Trophoblast cell (in vitro differentiated cells and primary cell): ENCODE measurements around the gene IGFBP2.
A peak's percentile ranks its signal among the peaks of the same experiment; 100 is the strongest.

ENCODE experiments used
- DNase-seq, 2 donors: peaks; one replicate each; pipeline ENCODE4 v3.0.0-alpha.2; 2016
- H2AFZ ChIP-seq: 2 replicates; pipeline ENCODE4 v1.6.1; 2013; ENCODE audit warnings: low read length, moderate library complexity, mild to moderate bottlenecking; ENCODE audit not compliant: insufficient read depth, poor library complexity
- H2AK5ac ChIP-seq: 2 replicates; pipeline ENCODE4 v1.6.1; 2013; ENCODE audit warnings: mild to moderate bottlenecking, low read length
- H2BK120ac ChIP-seq: 2 replicates; pipeline ENCODE4 v1.6.1; 2013; ENCODE audit warnings: low read length, mild to moderate bottlenecking, moderate library complexity; ENCODE audit not compliant: insufficient read depth, poor library complexity
- H2BK12ac ChIP-seq: 2 replicates; pipeline ENCODE4 v1.6.1; 2013; ENCODE audit warnings: mild to moderate bottlenecking, low read length, moderate library complexity
- H2BK5ac ChIP-seq: 2 replicates; pipeline ENCODE4 v1.6.1; 2013; ENCODE audit warnings: low read length, low read depth, moderate library complexity, mild to moderate bottlenecking; ENCODE audit not compliant: poor library complexity
- H3K14ac ChIP-seq: 2 replicates; pipeline ENCODE4 v1.6.1; 2013; ENCODE audit warnings: mild to moderate bottlenecking, low read length
- H3K18ac ChIP-seq: 2 replicates; pipeline ENCODE4 v1.6.1; 2013; ENCODE audit warnings: mild to moderate bottlenecking, low read length
- H3K23ac ChIP-seq: 2 replicates; pipeline ENCODE4 v1.6.1; 2013; ENCODE audit warnings: low read length
- H3K27ac ChIP-seq: 2 replicates; pipeline ENCODE4 v1.5.1; 2013; ENCODE audit warnings: low read depth, mild to moderate bottlenecking, inconsistent platforms, low read length, moderate library complexity
- H3K27me3 ChIP-seq: 2 replicates; pipeline ENCODE4 v1.6.1; 2013; ENCODE audit warnings: inconsistent platforms, mild to moderate bottlenecking, low read length, moderate library complexity; ENCODE audit not compliant: insufficient read depth
- H3K36me3 ChIP-seq, 2 experiments: 1 replicate in 1 of 2; 2 replicates in 1 of 2; pipeline ENCODE4 v1.6.1; 2013; ENCODE audit warnings: low read length in 2 of 2, mild to moderate bottlenecking in 2 of 2, moderate library complexity in 1 of 2; ENCODE audit not compliant: insufficient read depth in 2 of 2, control insufficient read depth in 1 of 2
- H3K4ac ChIP-seq: 2 replicates; pipeline ENCODE4 v1.6.1; 2013; ENCODE audit warnings: low read depth, mild to moderate bottlenecking, low read length, moderate library complexity
- H3K4me1 ChIP-seq, 2 experiments: 1 replicate in 1 of 2; 2 replicates in 1 of 2; pipeline ENCODE4 v1.6.1; 2013; ENCODE audit warnings: low read length in 2 of 2, mild to moderate bottlenecking in 2 of 2, moderate library complexity in 1 of 2; ENCODE audit not compliant: insufficient read depth in 2 of 2, control insufficient read depth in 1 of 2
- H3K4me2 ChIP-seq: 2 replicates; pipeline ENCODE4 v1.6.1; 2013; ENCODE audit warnings: inconsistent platforms, mild to moderate bottlenecking, low read length, moderate library complexity
- H3K4me3 ChIP-seq: 2 replicates; pipeline ENCODE4 v1.5.1; 2013; ENCODE audit warnings: mild to moderate bottlenecking, low read depth, low read length, inconsistent platforms
- H3K79me1 ChIP-seq: one replicate; pipeline ENCODE4 v1.6.1; 2013; ENCODE audit warnings: low read length
- H3K79me2 ChIP-seq: 2 replicates; pipeline ENCODE4 v1.6.1; 2013; ENCODE audit warnings: low read length, mild to moderate bottlenecking; ENCODE audit not compliant: control insufficient read depth, insufficient read depth, poor library complexity
- H3K9ac ChIP-seq: 2 replicates; pipeline ENCODE4 v1.6.1; 2013; ENCODE audit warnings: mild to moderate bottlenecking, low read length
- H3K9me3 ChIP-seq: 2 replicates; pipeline ENCODE4 v1.6.1; 2013; ENCODE audit warnings: low read depth, mild to moderate bottlenecking, control low read depth, inconsistent platforms, low read length; ENCODE audit not compliant: insufficient read depth
- H4K12ac ChIP-seq: 2 replicates; pipeline ENCODE4 v1.6.1; 2013; ENCODE audit warnings: low read depth, mild to moderate bottlenecking, low read length, moderate library complexity
- H4K8ac ChIP-seq: 2 replicates; pipeline ENCODE4 v1.6.1; 2013; ENCODE audit warnings: low read depth, mild to moderate bottlenecking, low read length, moderate library complexity
- H4K91ac ChIP-seq: one replicate; pipeline ENCODE4 v1.6.1; 2013; ENCODE audit warnings: low read depth, mild to moderate bottlenecking, low read length, moderate library complexity
- WGBS: extraction: QIAGEN DNeasy Blood & Tissue Kit; methylation state at CpG from one replicate; pipeline ENCODE4 v1.1.7; 2013; ENCODE audit warnings: missing lambda C conversion rate; ENCODE audit not compliant: insufficient read length, insufficient coverage; ENCODE audit errors: extremely low coverage; 5-methylcytosine and 5-hydroxymethylcytosine counted together

Gene IGFBP2

DNA sequence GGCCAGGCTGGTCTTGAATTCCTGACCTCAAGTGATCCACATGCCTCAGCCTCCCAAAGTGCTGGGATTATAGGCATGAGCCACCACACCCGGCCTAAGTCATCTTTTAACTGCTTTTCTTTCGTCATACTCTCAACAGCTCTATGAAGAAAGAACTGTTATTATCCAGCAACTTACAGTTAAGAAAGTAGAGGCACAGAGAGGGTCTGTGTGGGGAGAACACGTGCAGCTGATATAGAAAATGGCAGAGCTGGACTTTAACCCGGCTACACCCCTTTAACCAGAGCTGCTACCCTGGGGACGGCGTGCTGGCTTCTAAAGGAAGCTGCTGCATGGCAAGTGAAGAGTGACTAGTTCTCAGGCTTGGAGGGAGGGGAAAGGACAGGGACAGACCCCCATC is 25.5 kb downstream of the IGFBP2 start:
- no CpG with 5 or more reads among the region's 6 CpGs for whole genome bisulfite sequencing
- no peak overlapping the region for H4K91ac ChIP-seq
- DNase-seq: no peak
- H3K4ac ChIP-seq: no peak overlapping the region
- H2BK12ac ChIP-seq: no peak overlapping the region
- no peak overlapping the region for H4K8ac ChIP-seq
- no peak overlapping the region for H2AK5ac ChIP-seq
- H3K9ac ChIP-seq: no peak overlapping the region
- no peak overlapping the region for H3K27ac ChIP-seq
- H3K4me2 ChIP-seq: no peak overlapping the region
- H3K36me3 ChIP-seq: peaks cover 44 to 54% of the 10 kb centered on the region in 2 experiments
- no peak overlapping the region for H3K4me3 ChIP-seq
- H3K23ac ChIP-seq: no peak overlapping the region
- H4K12ac ChIP-seq: no peak overlapping the region
- H3K27me3 ChIP-seq: no peaks in the 10 kb centered on the region
- peaks cover 2% of the 10 kb centered on the region for H3K79me1 ChIP-seq
- no peak overlapping the region for H2BK5ac ChIP-seq
- no peak overlapping the region for H3K14ac ChIP-seq
- no peak overlapping the region for H3K18ac ChIP-seq
- peaks cover 6 to 9% of the 10 kb centered on the region in 2 experiments for H3K4me1 ChIP-seq
- H2AFZ ChIP-seq: no peak overlapping the region
- H2BK120ac ChIP-seq: no peak overlapping the region
- H3K79me2 ChIP-seq: no peaks in the 10 kb centered on the region
- peaks cover 2% of the 10 kb centered on the region for H3K9me3 ChIP-seq

DNA sequence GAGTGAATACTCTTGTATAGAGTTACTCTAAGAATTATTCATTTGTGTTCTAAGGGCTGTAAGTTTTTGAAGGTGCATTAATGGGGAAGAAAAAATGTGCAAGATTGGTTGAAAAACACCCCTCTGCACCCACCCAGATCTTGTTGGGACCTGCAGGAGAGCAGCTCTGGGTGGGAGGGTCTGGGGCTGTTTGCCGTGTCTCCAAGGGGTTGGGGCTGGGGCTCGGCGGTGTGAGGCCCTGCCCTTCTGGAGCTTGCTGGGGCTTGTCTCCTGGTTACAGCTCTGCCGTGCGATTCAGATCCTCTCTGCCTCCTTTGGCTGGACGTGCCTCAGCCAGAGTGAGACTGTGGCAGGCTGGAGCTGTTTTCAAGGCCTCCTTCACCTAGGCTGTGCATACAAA is 26.1 kb downstream of the IGFBP2 start:
- no peak overlapping the region for H2BK120ac ChIP-seq
- H3K27ac ChIP-seq: no peak overlapping the region
- H3K4ac ChIP-seq: no peak overlapping the region
- H3K27me3 ChIP-seq: no peaks in the 10 kb centered on the region
- no peak overlapping the region for H2BK5ac ChIP-seq
- H3K9me3 ChIP-seq: peaks cover 2% of the 10 kb centered on the region
- H3K79me2 ChIP-seq: no peaks in the 10 kb centered on the region
- no peak overlapping the region for H2AK5ac ChIP-seq
- no peak overlapping the region for H3K4me3 ChIP-seq
- H4K12ac ChIP-seq: no peak overlapping the region
- DNase-seq: no peak
- no peak overlapping the region for H4K91ac ChIP-seq
- H3K36me3 ChIP-seq: peaks cover 47 to 57% of the 10 kb centered on the region in 2 experiments
- H4K8ac ChIP-seq: no peak overlapping the region
- no peak overlapping the region for H3K4me2 ChIP-seq
- H2AFZ ChIP-seq: no peak overlapping the region
- H3K14ac ChIP-seq: no peak overlapping the region
- no peak overlapping the region for H3K18ac ChIP-seq
- no peak overlapping the region for H3K23ac ChIP-seq
- H2BK12ac ChIP-seq: no peak overlapping the region
- peaks cover 6 to 10% of the 10 kb centered on the region in 2 experiments for H3K4me1 ChIP-seq
- H3K79me1 ChIP-seq: peaks cover 2% of the 10 kb centered on the region
- H3K9ac ChIP-seq: no peak overlapping the region
- no CpG with 5 or more reads among the region's 6 CpGs for WGBS

DNA sequence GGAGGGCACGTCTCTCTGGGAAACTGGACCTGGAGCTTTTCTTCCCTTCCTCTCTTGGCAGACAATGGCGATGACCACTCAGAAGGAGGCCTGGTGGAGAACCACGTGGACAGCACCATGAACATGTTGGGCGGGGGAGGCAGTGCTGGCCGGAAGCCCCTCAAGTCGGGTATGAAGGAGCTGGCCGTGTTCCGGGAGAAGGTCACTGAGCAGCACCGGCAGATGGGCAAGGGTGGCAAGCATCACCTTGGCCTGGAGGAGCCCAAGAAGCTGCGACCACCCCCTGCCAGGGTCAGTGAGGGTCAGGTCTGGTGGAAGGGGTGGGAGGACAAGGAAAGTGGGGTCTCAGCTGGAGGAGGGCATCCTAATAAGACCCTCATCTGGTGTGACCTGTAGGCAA is 27.3 kb downstream of the IGFBP2 start:
- peaks cover 2% of the 10 kb centered on the region for H3K9me3 ChIP-seq

DNA sequence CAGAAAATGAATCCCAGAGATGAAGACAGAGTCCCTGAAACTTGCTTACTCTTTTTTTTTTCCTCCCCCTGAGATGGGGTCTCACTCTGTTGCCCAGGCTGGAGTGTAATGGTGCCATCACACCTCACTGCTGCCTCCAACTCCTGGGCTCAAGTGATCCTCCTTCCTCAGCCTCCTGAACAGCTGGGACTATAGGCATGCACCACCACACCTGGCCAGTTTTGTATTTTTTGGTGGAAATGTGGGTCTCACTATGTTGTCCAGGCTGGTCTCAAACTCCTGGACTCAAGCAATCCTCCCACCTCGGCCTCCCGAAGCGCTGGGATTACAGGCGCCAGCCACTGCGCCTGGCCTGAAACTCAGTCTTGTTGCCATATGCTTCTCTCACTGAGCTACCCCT is 27.8 kb downstream of the IGFBP2 start:
- Histone ChIP-seq H2AFZ (no peak overlapping the region), H3K4me2 (no peak overlapping the region), H3K4me3 (no peak overlapping the region), H4K8ac (no peak overlapping the region), H3K23ac (no peak overlapping the region), H2BK12ac (no peak overlapping the region), H3K79me2 (no peaks in the 10 kb centered on the region), H3K18ac (no peak overlapping the region), H3K36me3 (peaks cover 47 to 53% of the 10 kb centered on the region in 2 experiments), H3K9me3 (peaks cover 2% of the 10 kb centered on the region), H3K4me1 (peaks cover 17 to 26% of the 10 kb centered on the region in 2 experiments), H2BK120ac (no peak overlapping the region), H3K4ac (no peak overlapping the region), H4K91ac (no peak overlapping the region), H3K14ac (no peak overlapping the region), H3K9ac (no peak overlapping the region), H3K27ac (no peak overlapping the region), H3K79me1 (peaks cover 5% of the 10 kb centered on the region), H2AK5ac (no peak overlapping the region), H4K12ac (no peak overlapping the region), H2BK5ac (no peak overlapping the region), H3K27me3 (no peaks in the 10 kb centered on the region)
- WGBS: no CpG with 5 or more reads among the region's 5 CpGs
- DNase-seq: no peak

More for the DNA sequence above, 27.3 kb downstream of the IGFBP2 start:
- Histone ChIP-seq H3K36me3 (peaks cover 47 to 55% of the 10 kb centered on the region in 2 experiments), H3K18ac (peak overlapping the region; percentile 16), H3K27ac (no peak overlapping the region), H3K27me3 (no peaks in the 10 kb centered on the region), H2BK5ac (no peak overlapping the region), H3K4me3 (no peak overlapping the region), H4K12ac (no peak overlapping the region), H4K8ac (no peak overlapping the region), H3K79me2 (no peaks in the 10 kb centered on the region), H3K4ac (no peak overlapping the region), H4K91ac (no peak overlapping the region), H3K79me1 (peaks cover 4% of the 10 kb centered on the region), H3K4me2 (no peak overlapping the region), H3K23ac (no peak overlapping the region), H2AFZ (no peak overlapping the region), H3K4me1 (peaks cover 13 to 21% of the 10 kb centered on the region in 2 experiments), H2BK12ac (no peak overlapping the region), H2AK5ac (no peak overlapping the region), H2BK120ac (no peak overlapping the region), H3K14ac (no peak overlapping the region), H3K9ac (no peak overlapping the region)
- no peak for DNase-seq
- no CpG with 5 or more reads among the region's 10 CpGs for WGBS
